Common myeloid progenitor, CD34-positive (primary cell): ENCODE measurements around the gene SWI5.

ENCODE experiments used
- CTCF ChIA-PET: fragments of 350-600 bp; sonication (Branson Sonifier 250); formaldehyde crosslinking; loops from one replicate; lab custom pipeline; 2021; ENCODE audit warnings: antibody characterized with exemption; lab: Charles Lee
- POLR2A ChIA-PET: fragments of 350-600 bp; sonication (Branson Sonifier 250); formaldehyde crosslinking; loops from one replicate; lab custom pipeline; 2021; ENCODE audit warnings: antibody characterized with exemption; lab: Charles Lee
- DNase-seq, 3 donors: peaks; one replicate each; pipeline versions ENCODE4 v3.0.0 to v3.0.0-alpha.2; 2013
- H3K27ac ChIP-seq, 2 experiments: 1 replicate in 1 of 2; 2 replicates in 1 of 2; pipeline ENCODE4 v1.7.0; 2013; ENCODE audit warnings: inconsistent platforms in 2 of 2, low read length in 2 of 2, mild to moderate bottlenecking in 2 of 2, low read depth in 1 of 2, moderate library complexity in 1 of 2; ENCODE audit not compliant: severe bottlenecking in 2 of 2, insufficient read depth in 1 of 2, poor library complexity in 1 of 2
- H3K27me3 ChIP-seq, 5 experiments: replicated peaks in 2 of 5; 1 replicate in 3 of 5; 2 replicates in 2 of 5; pipeline versions ENCODE4 v1.6.1 to v1.7.0; 2013; ENCODE audit warnings: low read length in 4 of 5, mild to moderate bottlenecking in 2 of 5, moderate library complexity in 2 of 5, inconsistent platforms in 1 of 5; ENCODE audit not compliant: insufficient read depth in 5 of 5, control insufficient read depth in 4 of 5
- H3K36me3 ChIP-seq, 4 experiments: 1 replicate in 2 of 4; 2 replicates in 2 of 4; pipeline versions ENCODE4 v1.6.1 to v1.7.0; 2013; ENCODE audit warnings: low read length in 3 of 4, control low read depth in 1 of 4, mild to moderate bottlenecking in 1 of 4; ENCODE audit not compliant: control insufficient read depth in 4 of 4, insufficient read depth in 4 of 4
- H3K4me1 ChIP-seq, 4 experiments: 1 replicate in 3 of 4; 2 replicates in 1 of 4; pipeline versions ENCODE4 v1.6.1 to v1.7.1; 2013; ENCODE audit warnings: low read length in 3 of 4, mild to moderate bottlenecking in 3 of 4, control low read depth in 1 of 4, inconsistent platforms in 1 of 4, moderate library complexity in 1 of 4; ENCODE audit not compliant: control insufficient read depth in 4 of 4, insufficient read depth in 4 of 4; ENCODE audit errors: control extremely low read depth in 1 of 4
- H3K4me3 ChIP-seq, 7 experiments: 1 replicate in 4 of 7; 2 replicates in 3 of 7; pipeline versions ENCODE4 v1.5.1 to v1.7.0; 2013; ENCODE audit warnings: mild to moderate bottlenecking in 7 of 7, low read length in 6 of 7, moderate library complexity in 6 of 7, inconsistent platforms in 2 of 7, low read depth in 2 of 7, control low read depth in 1 of 7; ENCODE audit not compliant: insufficient read depth in 4 of 7, control insufficient read depth in 1 of 7; ENCODE audit errors: extremely low read depth in 1 of 7
- H3K9me3 ChIP-seq, 5 experiments: 1 replicate in 4 of 5; 2 replicates in 1 of 5; pipeline versions ENCODE4 v1.6.1 to v1.7.1; 2013; ENCODE audit warnings: low read length in 4 of 5, mild to moderate bottlenecking in 2 of 5, inconsistent platforms in 1 of 5, low read depth in 1 of 5, moderate library complexity in 1 of 5; ENCODE audit not compliant: control insufficient read depth in 4 of 5, insufficient read depth in 2 of 5; ENCODE audit errors: control extremely low read depth in 1 of 5
- WGBS: methylation state at CpG from one replicate; pipeline ENCODE4 v1.1.5; 2013; ENCODE audit not compliant: insufficient coverage; 5-methylcytosine and 5-hydroxymethylcytosine counted together

Gene SWI5

DNA sequence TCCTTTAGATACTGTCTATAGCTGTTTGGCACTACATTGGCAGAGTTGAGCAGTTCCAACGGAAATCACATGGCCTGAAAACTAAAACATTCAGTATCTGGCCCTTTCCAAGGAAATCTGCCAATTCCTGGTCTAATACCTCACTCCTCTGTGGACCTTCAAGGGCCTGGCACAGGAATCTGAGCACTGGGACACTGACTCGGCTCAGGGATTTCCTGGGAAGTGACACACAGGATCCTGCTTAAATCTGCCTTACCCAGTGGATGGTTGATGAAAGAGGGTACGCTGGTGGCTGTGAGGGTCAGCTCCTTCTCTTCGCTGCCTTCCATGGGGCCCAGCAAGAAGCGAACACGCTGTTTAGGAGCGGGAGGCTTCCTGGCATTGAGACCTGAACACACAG lies 45.3 kb downstream of the SWI5 start:
- ChIA-PET CTCF (interaction anchor here (0.6 to 1.8 kb wide), 3 partner anchors 8 to 136 kb away, joined by 3 to 4 read pairs (median 3); no protein-coding TSS in a partner anchor), POLR2A (interaction anchor here (1.1 kb wide), 1 partner anchor 11 kb away, joined by 3 read pairs; no protein-coding TSS in a partner anchor)
- H3K9me3 ChIP-seq = no peaks in the 10 kb centered on the region
- H3K27ac ChIP-seq = peak overlapping the region in 1 of 2 experiments; percentile 94
- peak overlapping the region; percentile 82 to 99 (median 90) for H3K4me3 ChIP-seq
- no peaks in the 10 kb centered on the region for H3K27me3 ChIP-seq
- no peak for DNase-seq
- H3K36me3 ChIP-seq = peaks cover 7 to 39% (median 26%) of the 10 kb centered on the region in 4 experiments
- H3K4me1 ChIP-seq = peaks cover 13 to 22% (median 18%) of the 10 kb centered on the region in 4 experiments
- WGBS = 100% methylated on average over 1 of the region's 7 CpGs

DNA sequence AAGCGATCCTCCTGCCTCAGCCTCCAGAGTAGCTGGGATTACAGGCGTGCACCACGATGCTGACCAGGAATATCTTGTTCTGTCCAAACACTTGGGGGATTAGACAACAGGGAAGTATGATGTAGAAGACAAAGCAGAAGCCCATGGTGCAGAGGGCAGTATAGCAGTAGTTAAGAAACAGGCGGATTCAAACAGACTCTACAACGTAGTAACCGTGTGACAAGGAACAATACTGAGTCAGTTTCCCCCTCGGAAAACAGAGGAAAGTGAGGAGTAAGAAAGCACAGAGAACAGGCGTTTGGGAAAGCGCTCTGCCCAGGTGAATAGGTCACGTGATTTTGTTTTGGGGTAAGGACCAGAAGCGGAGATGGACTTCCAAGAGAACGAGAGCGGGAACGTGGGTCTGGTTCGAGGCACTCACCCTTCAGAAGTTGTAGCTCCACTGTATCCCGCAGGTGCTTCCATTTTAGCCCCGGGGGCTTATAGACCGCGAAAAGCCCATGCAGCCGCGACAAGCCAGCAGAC lies 45.9 kb downstream of the SWI5 start:
- 4% methylated on average over 20 of the region's 21 CpGs for WGBS
- ChIA-PET POLR2A (interaction anchor here (0.6 to 1.1 kb wide), 2 partner anchors 12 to 60 kb away, joined by 3 read pairs; no protein-coding TSS in a partner anchor), CTCF (interaction anchor here (0.6 to 1.4 kb wide), 2 partner anchors 8 to 135 kb away, joined by 3 read pairs; no protein-coding TSS in a partner anchor)
- Histone ChIP-seq H3K36me3 (peaks cover 5 to 33% (median 22%) of the 10 kb centered on the region in 4 experiments), H3K4me1 (peaks cover 13 to 22% (median 18%) of the 10 kb centered on the region in 4 experiments), H3K27me3 (no peaks in the 10 kb centered on the region), H3K9me3 (no peaks in the 10 kb centered on the region), H3K27ac (peak overlapping the region in 1 of 2 experiments; percentile 94), H3K4me3 (peak overlapping the region; percentile 82 to 99 (median 90))
- no peak for DNase-seq

DNA sequence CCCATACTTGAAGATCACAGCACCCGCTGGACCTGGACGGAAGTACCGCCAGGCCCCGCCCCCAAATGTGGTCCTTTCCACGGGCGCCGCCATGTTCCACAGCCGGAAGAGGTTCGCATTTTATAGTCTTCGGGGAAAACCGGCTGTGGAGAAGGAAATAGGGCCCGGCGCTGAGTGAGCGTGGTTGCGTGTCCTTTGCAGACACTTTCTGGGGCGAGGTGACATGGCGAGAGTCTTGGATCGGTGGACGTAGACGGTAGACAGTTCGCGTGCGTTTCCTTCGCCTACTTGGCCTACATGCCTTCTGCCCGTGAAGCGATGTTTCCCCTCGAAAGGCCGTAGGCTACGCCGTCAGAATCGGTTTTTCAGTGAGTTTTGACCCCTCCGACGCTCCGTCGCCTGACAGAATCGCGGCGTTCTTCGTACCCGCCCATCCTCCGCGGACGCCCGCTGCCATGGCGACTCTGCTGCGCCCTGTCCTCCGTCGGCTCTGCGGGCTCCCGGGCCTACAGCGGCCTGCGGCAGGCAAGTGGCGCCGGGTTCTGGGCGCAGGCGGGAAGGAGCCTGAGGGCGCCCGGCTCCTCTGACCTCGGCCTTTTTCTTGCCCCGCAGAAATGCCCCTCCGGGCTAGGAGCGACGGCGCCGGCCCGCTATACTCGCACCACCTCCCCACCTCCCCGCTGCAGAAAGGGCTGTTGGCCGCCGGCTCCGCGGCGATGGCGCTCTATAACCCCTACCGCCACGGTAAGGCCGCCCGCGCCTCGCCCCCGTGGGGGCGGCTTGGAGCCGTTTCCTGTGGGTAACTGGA lies 46.5 kb downstream of the SWI5 start, which contains the start of the genes COQ4 and TRUB2:
TSS of gene COQ4 (plus strand) at position 436 of the 808 bp plus-strand sequence. CDS start at position 456, 20 bp downstream.
TSS of gene TRUB2 (minus strand) at position 44 of the 808 bp plus-strand sequence. CDS start at position 5, 39 bp downstream.
- DNase-seq = peak; percentile 94 to 98 (median 98)
- CTCF ChIA-PET = interaction anchor here (1.4 kb wide), 1 partner anchor 9 kb away, joined by 3 read pairs; no protein-coding TSS in a partner anchor
- peak within 1 kb of the TSS; percentile 88 to 94 for H3K27ac ChIP-seq
- WGBS = under 1% methylated on average over 83 of the region's 83 CpGs
- H3K4me3 ChIP-seq = peak within 1 kb of the TSS; percentile 82 to 99 (median 90)
- peaks cover 13 to 22% (median 18%) of the 10 kb centered on the region in 4 experiments for H3K4me1 ChIP-seq
- peaks cover under 1 to 30% (median 19%) of the 10 kb centered on the region in 4 experiments for H3K36me3 ChIP-seq
- H3K9me3 ChIP-seq = no peaks in the 10 kb centered on the region
- POLR2A ChIA-PET = no interaction called here
- H3K27me3 ChIP-seq = no peaks in the 10 kb centered on the region

DNA sequence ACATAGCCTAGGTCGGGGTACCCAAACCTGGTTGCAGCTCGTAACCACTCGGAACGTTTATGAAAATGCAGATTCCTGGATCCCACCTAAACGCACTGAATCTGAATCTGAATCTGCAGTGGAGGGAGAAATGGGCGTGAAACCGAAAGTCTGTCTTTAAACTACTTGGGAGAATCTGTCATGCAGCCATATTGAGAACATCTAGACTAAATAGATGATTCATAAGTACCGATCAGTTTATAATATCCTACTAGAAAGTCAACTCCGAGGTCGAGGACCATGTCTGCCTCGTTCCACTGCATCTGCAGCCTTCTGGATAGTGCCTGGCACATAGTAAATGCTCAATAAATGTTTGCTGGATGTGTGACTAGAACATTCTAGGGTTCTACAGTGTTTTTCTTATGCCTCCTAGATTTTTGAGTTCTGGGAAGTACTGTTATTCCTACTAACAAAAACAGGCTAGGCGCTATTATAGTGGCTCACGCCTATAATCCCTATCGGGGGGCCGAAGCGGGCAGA lies 47.2 kb downstream of the SWI5 start:
- Histone ChIP-seq H3K4me1 (peaks cover 13 to 22% (median 18%) of the 10 kb centered on the region in 4 experiments), H3K27ac (peak overlapping the region; percentile 88 to 94), H3K27me3 (no peaks in the 10 kb centered on the region), H3K36me3 (peaks cover 0 to 34% (median 20%) of the 10 kb centered on the region in 4 experiments), H3K9me3 (no peaks in the 10 kb centered on the region), H3K4me3 (peak overlapping the region; percentile 82 to 99 (median 90))
- WGBS = 0% methylated on average over 5 of the region's 16 CpGs
- ChIA-PET POLR2A (no interaction called here), CTCF (no interaction called here)
- DNase-seq = peak in 2 of 3 donors; percentile 25 to 61

DNA sequence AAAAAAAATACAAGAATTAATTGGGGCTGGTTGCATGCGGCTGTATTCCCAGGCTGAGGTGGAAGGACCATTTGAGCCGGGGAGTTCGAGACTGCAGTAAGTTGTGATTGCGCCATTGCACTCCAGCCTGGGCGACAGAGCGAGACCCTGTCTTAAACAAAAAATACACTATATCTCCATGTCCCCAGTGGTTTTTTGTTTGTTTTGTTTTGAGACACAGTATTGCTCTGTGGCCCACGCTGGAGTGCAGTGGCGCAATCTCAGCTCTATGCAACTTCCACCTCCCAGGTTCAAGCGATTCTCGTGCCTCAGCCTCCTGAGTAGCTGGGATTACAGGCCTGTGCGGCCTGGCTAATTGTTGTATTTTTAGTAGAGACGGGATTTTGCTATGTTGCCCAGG lies 47.7 kb downstream of the SWI5 start:
- ChIA-PET CTCF (no interaction called here), POLR2A (no interaction called here)
- Histone ChIP-seq H3K4me3 (peak overlapping the region in 4 of 7 experiments; percentile 84 to 99 (median 96)), H3K27ac (peak overlapping the region; percentile 22 to 94), H3K36me3 (peaks cover 0 to 37% (median 21%) of the 10 kb centered on the region in 4 experiments), H3K4me1 (peaks cover 13 to 22% (median 18%) of the 10 kb centered on the region in 4 experiments), H3K9me3 (no peaks in the 10 kb centered on the region), H3K27me3 (no peaks in the 10 kb centered on the region)
- 94% methylated on average over 6 of the region's 12 CpGs for whole genome bisulfite sequencing
- DNase-seq = no peak

DNA sequence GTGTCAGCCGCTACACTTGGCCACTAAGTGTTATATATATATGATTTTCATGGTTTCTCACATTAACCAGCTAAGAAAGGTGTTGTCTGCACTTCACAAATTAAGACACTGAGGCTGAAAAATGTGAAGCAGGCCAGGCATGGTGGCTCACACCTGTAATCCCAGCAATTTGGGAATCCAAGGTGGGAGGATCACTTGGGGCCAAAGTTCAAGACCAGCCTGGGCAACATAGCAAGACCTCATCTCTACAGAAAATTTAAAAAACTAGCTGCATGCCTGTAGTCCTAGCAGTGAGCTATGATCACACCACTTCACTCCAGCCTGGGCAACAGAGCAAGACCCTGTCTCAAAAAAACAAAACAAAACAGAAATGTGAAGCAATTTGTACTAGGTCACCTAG lies 48.3 kb downstream of the SWI5 start:
- Histone ChIP-seq H3K4me1 (peaks cover 13 to 22% (median 18%) of the 10 kb centered on the region in 4 experiments), H3K9me3 (no peaks in the 10 kb centered on the region), H3K27ac (peak overlapping the region in 1 of 2 experiments; percentile 94), H3K36me3 (peaks cover 0 to 36% (median 22%) of the 10 kb centered on the region in 4 experiments), H3K27me3 (no peaks in the 10 kb centered on the region), H3K4me3 (no peak overlapping the region)
- ChIA-PET CTCF (interaction anchor here (0.7 to 1.5 kb wide), 4 partner anchors 12 to 96 kb away, joined by 3 to 5 read pairs (median 4); partner anchors contain the start of gene CERCAM), POLR2A (no interaction called here)
- no peak for DNase-seq
- WGBS = no CpG with 5 or more reads among the region's 1 CpG
